ENCODE measurements around the gene GLI3.

GLI3 gene

GRCh38 chr7:42175834-42176723 is 60.9 kb downstream of the GLI3 start:
- DNase-seq (ENCODE audit: low read depth in 3 of 3): no peak

- DNase-seq (ENCODE audit: low read depth in 3 of 3): no peak
Measured at GRCh38 chr7:42174391-42174912, 62.6 kb downstream of the GLI3 start.

- no peak for DNase-seq (ENCODE audit: low read depth in 3 of 3)
Measured at GRCh38 chr7:42170724-42171123, 66.3 kb downstream of the GLI3 start.

GRCh38 chr7:42168512-42168911 is 68.5 kb downstream of the GLI3 start:
- no peak for DNase-seq (ENCODE audit: low read depth in 3 of 3)

GRCh38 chr7:42167631-42168236 is 69.3 kb downstream of the GLI3 start:
- no peak for DNase-seq (ENCODE audit: low read depth in 3 of 3)

GRCh38 chr7:42167206-42167605 is 69.8 kb downstream of the GLI3 start:
- DNase-seq (ENCODE audit: low read depth in 3 of 3): no peak

- DNase-seq (ENCODE audit: low read depth in 3 of 3): no peak
Measured at GRCh38 chr7:42164881-42165428, 72.1 kb downstream of the GLI3 start.

GRCh38 chr7:42162560-42163325 is 74.3 kb downstream of the GLI3 start:
- DNase-seq (ENCODE audit: low read depth in 3 of 3): no peak

GRCh38 chr7:42161719-42162118 is 75.3 kb downstream of the GLI3 start:
- no peak for DNase-seq (ENCODE audit: low read depth in 3 of 3)

- DNase-seq (ENCODE audit: low read depth in 3 of 3): no peak
Measured at GRCh38 chr7:42161110-42161509, 75.9 kb downstream of the GLI3 start.

- no peak for DNase-seq (ENCODE audit: low read depth in 3 of 3)
Measured at GRCh38 chr7:42159130-42159529, 77.9 kb downstream of the GLI3 start.

- no peak for DNase-seq (ENCODE audit: low read depth in 3 of 3)
Measured at GRCh38 chr7:42156967-42157721, 79.9 kb downstream of the GLI3 start.

GRCh38 chr7:42156291-42156865 is 80.6 kb downstream of the GLI3 start:
- no peak for DNase-seq (ENCODE audit: low read depth in 3 of 3)

GRCh38 chr7:42155584-42156290 is 81.3 kb downstream of the GLI3 start:
- DNase-seq (ENCODE audit: low read depth in 3 of 3): no peak

- DNase-seq (ENCODE audit: low read depth in 3 of 3): no peak
Measured at GRCh38 chr7:42154173-42154572, 82.8 kb downstream of the GLI3 start.

- DNase-seq (ENCODE audit: low read depth in 3 of 3): no peak
Measured at GRCh38 chr7:42152329-42153205, 84.4 kb downstream of the GLI3 start.

GRCh38 chr7:42151309-42151708 is 85.7 kb downstream of the GLI3 start:
- DNase-seq (ENCODE audit: low read depth in 3 of 3): no peak

- DNase-seq (ENCODE audit: low read depth in 3 of 3): no peak
Measured at GRCh38 chr7:42145539-42145938, 91.5 kb downstream of the GLI3 start.

- DNase-seq (ENCODE audit: low read depth in 3 of 3): no peak
Measured at GRCh38 chr7:42144604-42145003, 92.4 kb downstream of the GLI3 start.
